Germinal center (tissue), 1 donor: ENCODE measurements around the gene KLK6.

Experiments used
- DNase-seq: peaks from one replicate; pipeline ENCODE4 v3.0.0; 2012; ENCODE audit warnings: mixed read lengths, low spot score

Gene KLK6

GRCh38 chr19:50910722-50911121 is 58.7 kb downstream of the KLK6 start:
- no peak for DNase-seq

DNA sequence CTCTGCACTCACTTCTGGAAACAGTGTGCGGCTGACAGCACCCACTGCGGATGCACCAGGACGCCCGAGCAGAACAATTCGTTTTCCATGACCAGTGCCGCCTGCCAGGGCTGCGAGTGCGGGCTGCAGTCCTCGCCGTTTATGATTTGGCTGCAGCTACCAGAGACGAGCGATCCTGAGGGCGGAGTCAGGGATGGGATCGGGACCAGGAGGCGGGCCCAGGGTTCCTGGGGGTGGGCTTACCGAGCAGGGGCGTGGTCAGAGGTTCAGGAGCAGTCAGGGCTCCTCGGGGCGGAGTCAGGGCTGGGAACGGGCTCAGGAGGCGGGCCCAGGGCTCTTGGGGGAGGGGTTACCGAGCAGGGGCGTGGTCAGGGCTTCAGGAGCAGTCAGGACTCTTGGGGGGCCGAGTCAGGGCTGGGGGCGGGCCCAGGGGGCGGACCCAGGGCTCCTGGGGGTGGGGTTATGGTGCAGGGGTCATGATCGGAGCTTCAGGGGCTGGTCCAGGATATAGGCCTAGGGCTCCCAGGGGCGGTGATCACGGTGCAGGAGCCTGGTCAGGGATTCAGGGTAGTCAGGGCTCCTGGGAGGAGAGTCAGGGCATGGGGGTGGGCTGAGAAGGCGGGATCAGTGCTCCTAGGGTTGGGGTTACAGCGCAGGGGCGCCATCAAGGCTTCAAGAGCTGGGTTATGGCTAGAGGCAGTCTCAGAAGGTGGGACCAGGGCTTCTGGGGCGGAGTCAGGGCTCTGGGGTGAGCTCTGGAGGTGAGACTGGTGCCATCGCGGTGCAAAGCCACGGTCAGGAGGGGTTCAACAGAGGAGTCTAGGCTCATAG is 59.9 kb downstream of the KLK6 start:
- DNase-seq: peak; percentile 82
